H7 (cell line): ENCODE data around the gene PEX26. TPM values are rescaled to one million over a fixed set of nuclear protein-coding genes. Genes with fewer than 3 reads are reported as not detected.
"Not testable (repeated sequence)": the region's sequence is repeated elsewhere in the genome, so short reads cannot be mapped to it uniquely, and the experiment has no call there.

Source experiments
- DNase-seq: peaks from one replicate; pipeline ENCODE4 v3.0.0; 2012
- H3K27me3 ChIP-seq: 2 replicates; pipeline ENCODE4 v1.6.0; 2011; ENCODE audit warnings: mild to moderate bottlenecking, low read length; ENCODE audit not compliant: control insufficient read depth, insufficient read depth
- H3K36me3 ChIP-seq: replicated peaks from 2 replicates; pipeline ENCODE4 v1.5.1; 2011; ENCODE audit warnings: low read length; ENCODE audit not compliant: control insufficient read depth, insufficient read depth
- H3K4me3 ChIP-seq: 2 replicates; pipeline ENCODE4 v1.5.1; 2011; ENCODE audit warnings: low read depth, mild to moderate bottlenecking, control low read depth, low read length, moderate library complexity; ENCODE audit not compliant: insufficient read depth
- total RNA-seq: library from RNA; depleted of rRNA; stranded (reverse); fragments of >200 nt; shearing (Covaris generic); gene quantifications from 2 replicates; pipeline ENCODE4 v1.2.3, GENCODE V29; 2014

PEX26 gene
- total RNA-seq, 1 experiment from 2014 or later = 34.5 TPM

GRCh38 chr22:18073467-18073866 lies 4.3 kb upstream of the PEX26 start:
- no peak for DNase-seq
- H3K4me3 ChIP-seq = no peak overlapping the region

GRCh38 chr22:18073927-18074326 lies 3.9 kb upstream of the PEX26 start:
- not testable (repeated sequence) for H3K4me3 ChIP-seq, H3K36me3 ChIP-seq, H3K27me3 ChIP-seq, DNase-seq

More at GRCh38 chr22:18073467-18073866, 4.3 kb upstream of the PEX26 start:
- Histone ChIP-seq H3K27me3 (no peaks in the 10 kb centered on the region), H3K36me3 (no peaks in the 10 kb centered on the region)

- Histone ChIP-seq H3K4me3 (no peak overlapping the region), H3K36me3 (peaks cover 3% of the 10 kb centered on the region; the same call in 1 of the 2 replicates), H3K27me3 (no peaks in the 10 kb centered on the region)
- DNase-seq = no peak
These were observed 2.6 kb upstream of the PEX26 start for GRCh38 chr22:18075101-18075719.

- peaks cover 3% of the 10 kb centered on the region for H3K36me3 ChIP-seq
- DNase-seq = peak; percentile 76
- no peaks in the 10 kb centered on the region for H3K27me3 ChIP-seq
- H3K4me3 ChIP-seq = no peak overlapping the region
These were observed 1.9 kb upstream of the PEX26 start for GRCh38 chr22:18075720-18076497.

- Histone ChIP-seq H3K27me3 (no peaks in the 10 kb centered on the region), H3K36me3 (peaks cover 7% of the 10 kb centered on the region), H3K4me3 (peak overlapping the region; percentile 81)
- no peak for DNase-seq
These were observed 627 bp upstream of the PEX26 start for GRCh38 chr22:18077087-18077638.

GRCh38 chr22:18078329-18079041 lies 695 bp downstream of the PEX26 start:
- Histone ChIP-seq H3K27me3 (no peaks in the 10 kb centered on the region), H3K36me3 (peaks cover 12% of the 10 kb centered on the region), H3K4me3 (peak overlapping the region; percentile 81)
- peak; percentile 81 for DNase-seq

- Histone ChIP-seq H3K27me3 (no peaks in the 10 kb centered on the region), H3K36me3 (peaks cover 15% of the 10 kb centered on the region), H3K4me3 (no peak overlapping the region)
- no peak for DNase-seq
These were observed 2.0 kb downstream of the PEX26 start for GRCh38 chr22:18079706-18080233.

- H3K4me3 ChIP-seq = no peak overlapping the region
- H3K27me3 ChIP-seq = no peaks in the 10 kb centered on the region
- H3K36me3 ChIP-seq = peaks cover 23% of the 10 kb centered on the region
- DNase-seq = no peak
These were observed 3.6 kb downstream of the PEX26 start for GRCh38 chr22:18081416-18081815.

GRCh38 chr22:18082467-18082866 lies 4.7 kb downstream of the PEX26 start:
- H3K4me3 ChIP-seq = no peak overlapping the region
- no peak for DNase-seq
- H3K36me3 ChIP-seq = peaks cover 23% of the 10 kb centered on the region
- no peaks in the 10 kb centered on the region for H3K27me3 ChIP-seq

GRCh38 chr22:18083406-18083805 lies 5.6 kb downstream of the PEX26 start:
- H3K27me3 ChIP-seq = no peaks in the 10 kb centered on the region

GRCh38 chr22:18085188-18085587 lies 7.4 kb downstream of the PEX26 start:
- Histone ChIP-seq H3K36me3 (peaks cover 29% of the 10 kb centered on the region), H3K4me3 (no peak overlapping the region), H3K27me3 (no peaks in the 10 kb centered on the region)
- DNase-seq = no peak

More at GRCh38 chr22:18083406-18083805, 5.6 kb downstream of the PEX26 start:
- peaks cover 29% of the 10 kb centered on the region for H3K36me3 ChIP-seq
- DNase-seq = no peak
- no peak overlapping the region for H3K4me3 ChIP-seq

GRCh38 chr22:18087350-18087855 lies 9.6 kb downstream of the PEX26 start:
- Histone ChIP-seq H3K4me3 (no peak overlapping the region), H3K27me3 (no peaks in the 10 kb centered on the region)

GRCh38 chr22:18088825-18089568 lies 11.2 kb downstream of the PEX26 start:
- peaks cover 17% of the 10 kb centered on the region for H3K36me3 ChIP-seq
- no peak for DNase-seq
- no peaks in the 10 kb centered on the region for H3K27me3 ChIP-seq
- no peak overlapping the region for H3K4me3 ChIP-seq

More at GRCh38 chr22:18087350-18087855, 9.6 kb downstream of the PEX26 start:
- H3K36me3 ChIP-seq = peaks cover 25% of the 10 kb centered on the region
- no peak for DNase-seq

- no peaks in the 10 kb centered on the region for H3K27me3 ChIP-seq
- DNase-seq = no peak
- H3K4me3 ChIP-seq = no peak overlapping the region
- peaks cover 12% of the 10 kb centered on the region for H3K36me3 ChIP-seq
These were observed 12.5 kb downstream of the PEX26 start for GRCh38 chr22:18090286-18090685.
